Skin epidermis (tissue), 12 donors: ENCODE data around the gene HSPB9.

Experiments
- H3K27ac ChIP-seq, 21 experiments: fragments of 200-600 bp; sonication (generic) in 11 of 21; one replicate each; pipeline ENCODE4 v1.5.0; 2020; ENCODE audit warnings: mild to moderate bottlenecking in 3 of 21, inconsistent platforms in 2 of 21, moderate library complexity in 2 of 21
- H3K4me3 ChIP-seq, 7 experiments: fragments of 200-600 bp; sonication (generic) in 2 of 7; one replicate each; pipeline ENCODE4 v1.5.0; 2020; ENCODE audit warnings: inconsistent platforms in 2 of 7, mild to moderate bottlenecking in 2 of 7, moderate library complexity in 1 of 7

HSPB9 gene, protein sequence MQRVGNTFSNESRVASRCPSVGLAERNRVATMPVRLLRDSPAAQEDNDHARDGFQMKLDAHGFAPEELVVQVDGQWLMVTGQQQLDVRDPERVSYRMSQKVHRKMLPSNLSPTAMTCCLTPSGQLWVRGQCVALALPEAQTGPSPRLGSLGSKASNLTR

GRCh38 chr17:42122371-42123303 is at the start of gene HSPB9:
Gene HSPB9 (plus strand): TSS chr17:42122804. CDS start chr17:42122851, 47 bp downstream.
- peak within 1 kb of the TSS in 2 of 7 experiments; percentile 4 to 12 for H3K4me3 ChIP-seq

DNA sequence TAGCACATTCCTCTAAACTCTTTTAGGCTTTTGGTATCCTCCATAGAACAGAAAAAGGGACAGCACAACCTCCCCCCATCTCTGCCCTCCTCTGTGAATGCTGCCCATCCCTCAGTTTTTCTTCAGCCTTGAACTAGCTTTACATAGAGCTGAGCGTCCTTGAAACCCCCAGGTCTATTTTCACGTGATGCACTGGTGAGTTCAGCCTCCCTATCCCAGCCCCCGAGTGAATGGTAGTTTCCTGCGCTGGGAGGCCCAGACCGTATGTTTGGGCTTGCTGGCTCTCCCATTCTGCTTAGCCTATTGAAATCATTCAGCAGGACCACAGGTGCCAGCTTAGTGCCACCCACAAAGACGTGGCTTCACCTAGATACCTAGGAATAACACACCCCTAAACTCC is 46.8 kb upstream of the HSPB9 start:
- H3K4me3 ChIP-seq, result no peak overlapping the region
- H3K27ac ChIP-seq, result no peak overlapping the region

More at GRCh38 chr17:42122371-42123303, at the start of gene HSPB9:
- peak within 1 kb of the TSS in 4 of 21 experiments; percentile 77 to 94 (median 88) for H3K27ac ChIP-seq

GRCh38 chr17:42076797-42077559 is 45.6 kb upstream of the HSPB9 start:
- H3K4me3 ChIP-seq, result no peak overlapping the region

DNA sequence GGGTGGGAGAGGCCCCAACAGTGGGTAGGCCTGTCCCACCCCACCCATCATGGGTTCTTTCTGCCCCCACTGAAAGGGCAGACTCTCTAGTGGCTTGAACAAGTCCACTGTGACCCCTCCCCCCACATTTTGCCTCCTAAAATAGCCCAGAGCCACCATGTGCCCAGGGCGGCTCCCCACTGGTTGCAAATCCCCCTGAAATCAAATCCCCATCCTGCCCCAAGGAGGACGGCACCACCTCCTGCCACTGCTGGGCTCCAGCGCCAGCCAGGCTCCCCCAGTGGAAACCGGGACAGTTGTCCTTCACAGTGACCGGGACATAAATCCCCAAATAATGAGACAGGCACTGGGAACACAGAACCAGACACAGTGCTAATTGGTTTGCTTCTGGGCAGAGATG is 44.8 kb upstream of the HSPB9 start:
- Histone ChIP-seq H3K4me3 (no peak overlapping the region), H3K27ac (no peak overlapping the region)

More at GRCh38 chr17:42076797-42077559, 45.6 kb upstream of the HSPB9 start:
- H3K27ac ChIP-seq, result no peak overlapping the region

DNA sequence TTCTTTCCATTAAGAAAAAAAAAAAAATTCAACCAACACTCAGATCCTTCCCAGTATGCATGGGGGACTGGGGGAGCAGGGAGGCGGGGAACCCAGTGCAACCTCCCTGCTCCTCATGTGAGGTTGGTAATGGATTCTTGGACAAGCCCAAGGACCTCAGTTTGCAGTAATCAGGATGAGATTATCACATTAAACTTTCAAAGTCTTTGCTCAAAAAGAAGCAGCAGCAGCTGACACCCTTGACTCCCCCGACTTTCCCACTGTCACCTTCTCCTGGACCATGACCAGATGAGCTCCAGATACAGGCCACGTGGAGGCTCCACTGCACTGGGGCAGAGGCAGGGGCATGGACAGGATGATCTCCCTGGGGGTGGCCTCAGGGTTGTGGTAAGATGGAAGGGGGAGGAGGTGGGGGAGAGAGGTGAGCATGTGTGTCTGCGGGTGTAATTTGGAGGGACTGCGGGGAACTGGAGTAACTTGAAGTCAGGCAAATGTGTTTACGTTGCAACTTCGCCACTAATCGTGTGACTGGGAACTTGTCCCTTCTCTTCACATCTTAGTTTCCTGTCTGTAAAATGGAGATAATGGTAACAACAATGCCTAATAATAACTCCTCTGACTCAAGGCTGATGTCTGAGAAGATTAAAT is 44.1 kb upstream of the HSPB9 start:
- no peak overlapping the region for H3K4me3 ChIP-seq
- no peak overlapping the region for H3K27ac ChIP-seq

DNA sequence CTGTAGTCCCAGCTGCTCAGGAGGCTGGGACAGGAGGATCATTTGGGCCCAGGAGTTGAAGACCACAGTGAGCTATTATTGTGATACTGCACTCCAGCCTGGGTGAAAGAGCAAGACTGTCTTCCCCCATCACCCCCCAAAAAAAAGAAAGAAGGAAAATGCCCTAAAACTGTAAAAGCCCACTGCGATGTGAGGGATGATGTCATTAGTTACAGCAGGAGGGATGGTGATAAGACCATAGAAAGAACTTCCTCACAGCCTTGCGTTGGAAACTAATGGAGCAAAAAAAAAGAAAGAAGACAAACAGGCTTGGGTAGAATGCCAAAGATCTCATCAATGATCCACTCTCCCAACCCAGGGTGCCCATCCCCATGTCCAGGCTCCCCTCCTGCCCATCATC is 43.1 kb upstream of the HSPB9 start:
- H3K27ac ChIP-seq, result no peak overlapping the region
- H3K4me3 ChIP-seq, result no peak overlapping the region

- no peak overlapping the region for H3K27ac ChIP-seq
- H3K4me3 ChIP-seq, result no peak overlapping the region
These were observed 41.0 kb upstream of the HSPB9 start for GRCh38 chr17:42081516-42082129.

GRCh38 chr17:42087042-42087701 is 35.4 kb upstream of the HSPB9 start:
- H3K27ac ChIP-seq, result no peak overlapping the region

GRCh38 chr17:42087736-42088705 is 34.6 kb upstream of the HSPB9 start:
- no peak overlapping the region for H3K27ac ChIP-seq

More at GRCh38 chr17:42087042-42087701, 35.4 kb upstream of the HSPB9 start:
- H3K4me3 ChIP-seq, result no peak overlapping the region

DNA sequence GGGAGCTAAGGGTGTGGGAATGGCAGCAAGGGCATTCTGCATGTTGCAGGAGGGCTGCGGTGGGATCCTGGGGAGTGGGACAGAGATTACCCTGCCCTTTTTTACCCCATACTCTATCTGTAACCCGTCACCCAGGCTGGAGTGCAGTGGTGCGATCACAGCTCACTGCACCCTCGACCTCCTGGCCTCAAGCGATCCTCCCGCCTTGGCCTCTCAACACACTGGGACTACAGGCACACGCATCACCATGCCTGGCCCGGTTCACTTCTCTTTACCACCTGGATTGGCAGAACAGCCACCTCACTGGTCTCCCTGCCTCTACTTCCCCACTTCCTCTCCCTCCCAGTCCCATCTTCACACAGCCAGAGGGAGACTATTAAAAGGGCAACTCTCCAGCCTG is 33.9 kb upstream of the HSPB9 start:
- Histone ChIP-seq H3K4me3 (no peak overlapping the region), H3K27ac (no peak overlapping the region)

More at GRCh38 chr17:42087736-42088705, 34.6 kb upstream of the HSPB9 start:
- no peak overlapping the region for H3K4me3 ChIP-seq

GRCh38 chr17:42090964-42091790 is 31.4 kb upstream of the HSPB9 start:
- Histone ChIP-seq H3K27ac (no peak overlapping the region), H3K4me3 (no peak overlapping the region)

- Histone ChIP-seq H3K4me3 (no peak overlapping the region), H3K27ac (no peak overlapping the region)
These were observed 29.7 kb upstream of the HSPB9 start for GRCh38 chr17:42092939-42093338.

DNA sequence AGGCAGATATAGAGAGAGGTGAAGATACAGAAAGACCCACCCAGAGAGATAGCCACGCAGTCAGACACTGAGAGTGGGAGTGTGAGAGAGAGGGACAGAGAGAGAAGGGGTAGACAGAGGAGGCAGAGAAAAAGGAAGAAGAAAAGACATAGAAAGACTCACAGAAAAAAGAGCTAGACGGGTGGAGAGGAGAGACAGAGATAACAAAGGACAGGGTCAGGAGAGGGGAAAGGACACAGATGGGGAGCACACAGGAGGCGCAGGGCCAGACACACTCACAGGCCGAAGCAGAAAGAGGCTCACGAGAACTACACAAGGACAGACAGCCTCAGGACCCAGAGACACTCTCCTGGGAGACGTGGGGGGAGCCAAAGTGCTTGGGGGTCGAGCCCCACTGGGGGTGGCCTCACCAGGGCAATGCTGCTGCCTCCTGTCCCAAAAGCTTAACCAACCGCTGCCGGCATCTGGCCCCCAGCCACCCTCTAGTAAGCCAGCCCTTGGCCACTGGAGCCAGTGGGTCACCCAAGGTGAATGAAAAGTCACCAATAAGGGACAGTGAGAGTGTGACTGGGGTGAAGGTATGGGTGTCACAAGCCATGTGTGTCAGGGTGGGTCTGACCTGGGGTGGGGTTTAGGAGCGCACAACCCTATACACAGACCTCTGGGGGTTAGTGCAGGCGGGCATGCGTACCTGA is 28.1 kb upstream of the HSPB9 start:
- H3K27ac ChIP-seq, result no peak overlapping the region
- no peak overlapping the region for H3K4me3 ChIP-seq

- no peak overlapping the region for H3K4me3 ChIP-seq
- no peak overlapping the region for H3K27ac ChIP-seq
These were observed 26.1 kb upstream of the HSPB9 start for GRCh38 chr17:42096360-42097111.
